ENCODE results near the gene RSPRY1.

DNA sequence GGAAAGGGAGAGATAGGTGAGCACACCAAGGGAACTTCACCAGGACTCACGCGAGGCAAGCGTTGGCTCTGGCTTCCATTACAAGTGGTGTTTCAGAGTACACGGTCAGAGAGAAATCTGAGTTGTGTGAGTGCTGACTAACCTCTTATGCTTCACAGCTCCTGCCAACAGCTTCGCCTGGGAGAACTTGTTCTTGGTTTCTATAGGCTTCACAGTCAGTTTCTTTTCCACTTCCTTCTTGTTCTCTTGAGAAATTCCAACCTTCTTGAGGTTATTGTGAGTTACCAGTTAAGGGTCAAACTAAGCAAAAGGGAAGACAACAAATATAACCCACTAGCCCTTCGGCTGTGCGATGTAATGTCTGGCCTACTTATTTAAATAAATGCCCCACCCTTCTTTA, 19.2 kb upstream of the RSPRY1 start:
- TF ChIP-seq, protein P1, sequence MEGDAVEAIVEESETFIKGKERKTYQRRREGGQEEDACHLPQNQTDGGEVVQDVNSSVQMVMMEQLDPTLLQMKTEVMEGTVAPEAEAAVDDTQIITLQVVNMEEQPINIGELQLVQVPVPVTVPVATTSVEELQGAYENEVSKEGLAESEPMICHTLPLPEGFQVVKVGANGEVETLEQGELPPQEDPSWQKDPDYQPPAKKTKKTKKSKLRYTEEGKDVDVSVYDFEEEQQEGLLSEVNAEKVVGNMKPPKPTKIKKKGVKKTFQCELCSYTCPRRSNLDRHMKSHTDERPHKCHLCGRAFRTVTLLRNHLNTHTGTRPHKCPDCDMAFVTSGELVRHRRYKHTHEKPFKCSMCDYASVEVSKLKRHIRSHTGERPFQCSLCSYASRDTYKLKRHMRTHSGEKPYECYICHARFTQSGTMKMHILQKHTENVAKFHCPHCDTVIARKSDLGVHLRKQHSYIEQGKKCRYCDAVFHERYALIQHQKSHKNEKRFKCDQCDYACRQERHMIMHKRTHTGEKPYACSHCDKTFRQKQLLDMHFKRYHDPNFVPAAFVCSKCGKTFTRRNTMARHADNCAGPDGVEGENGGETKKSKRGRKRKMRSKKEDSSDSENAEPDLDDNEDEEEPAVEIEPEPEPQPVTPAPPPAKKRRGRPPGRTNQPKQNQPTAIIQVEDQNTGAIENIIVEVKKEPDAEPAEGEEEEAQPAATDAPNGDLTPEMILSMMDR (conservative IDR thresholded peaks at IDR 0.05): no peak
- TF ChIP-seq ZFX (IDR thresholded peaks at IDR 0.05): no peak
